IMR-90 (cell line): Measurements from ENCODE around the gene CMTM8. TPM values are rescaled to one million over a fixed set of nuclear protein-coding genes. Genes with fewer than 3 reads are reported as not detected.

Source experiments
- ATAC-seq: fragments of 200-7000 bp; cut with Tn5 transposase; 2 replicates; pipeline ENCODE4 v1.9.1; 2020; ENCODE audit warnings: low read depth, mild to moderate bottlenecking, moderate library complexity
- BruUV-seq: library from RNA; stranded (reverse); fragments of 400-500 nt; replicated peaks from 2 replicates; lab custom pipeline; 2021; lab: Mats Ljungman, UMichigan
- CTCF ChIA-PET: fragments of 300-600 bp; formaldehyde crosslinking; extraction: SDS; loops from one replicate; lab custom pipeline; 2021; ENCODE audit warnings: antibody characterized with exemption; lab: Yijun Ruan, JAX
- POLR2A ChIA-PET: fragments of 300-600 bp; sonication (Branson Sonifier 250); formaldehyde crosslinking; loops from one replicate; lab custom pipeline; 2022; ENCODE audit warnings: antibody characterized with exemption; ENCODE audit not compliant: unreplicated experiment; lab: Charles Lee
- DNase-seq: peaks from one replicate; pipeline ENCODE4 v3.0.0; 2013
- H2AFZ ChIP-seq: replicated peaks from 2 replicates; pipeline ENCODE3; 2013; ENCODE audit warnings: low read length, mild to moderate bottlenecking; ENCODE audit not compliant: poor library complexity
- H2AK5ac ChIP-seq: 2 replicates; pipeline ENCODE4 v1.6.1; 2013; ENCODE audit warnings: low read depth, low read length, inconsistent platforms
- H2AK9ac ChIP-seq: replicated peaks from 2 replicates; pipeline ENCODE3; 2013; ENCODE audit warnings: mild to moderate bottlenecking, low read depth, low read length, moderate library complexity; ENCODE audit not compliant: poor library complexity
- H2BK120ac ChIP-seq: 2 replicates; pipeline ENCODE4 v1.6.1; 2013; ENCODE audit warnings: low read depth, low read length, inconsistent platforms
- H2BK15ac ChIP-seq: 3 replicates; pipeline ENCODE4 v1.6.1; 2013; ENCODE audit warnings: low read depth, low read length, inconsistent platforms
- H2BK20ac ChIP-seq: 2 replicates; pipeline ENCODE4 v1.6.1; 2013; ENCODE audit warnings: low read depth, mild to moderate bottlenecking, inconsistent platforms, low read length, moderate library complexity
- H2BK5ac ChIP-seq: 2 replicates; pipeline ENCODE4 v1.6.1; 2013; ENCODE audit warnings: mild to moderate bottlenecking, low read depth, low read length, inconsistent platforms; ENCODE audit not compliant: poor library complexity, severe bottlenecking
- H3K14ac ChIP-seq: replicated peaks from 2 replicates; pipeline ENCODE4 v1.6.1; 2013; ENCODE audit warnings: low read depth, low read length, inconsistent platforms
- H3K18ac ChIP-seq: 2 replicates; pipeline ENCODE4 v1.6.1; 2013; ENCODE audit warnings: low read depth, low read length, control low read depth
- H3K23ac ChIP-seq: 2 replicates; pipeline ENCODE4 v1.6.1; 2013; ENCODE audit warnings: low read depth, low read length, inconsistent platforms
- H3K27ac ChIP-seq: 2 replicates; pipeline ENCODE4 v1.5.1; 2013; ENCODE audit warnings: mild to moderate bottlenecking, control low read depth, low read length; ENCODE audit not compliant: insufficient read depth
- H3K27me3 ChIP-seq: 2 replicates; pipeline ENCODE4 v1.6.1; 2013; ENCODE audit warnings: low read length; ENCODE audit not compliant: control insufficient read depth, insufficient read depth
- H3K36me3 ChIP-seq: 2 replicates; pipeline ENCODE4 v1.6.1; 2013; ENCODE audit warnings: low read length, mixed read lengths; ENCODE audit not compliant: control insufficient read depth, insufficient read depth
- H3K4ac ChIP-seq: 2 replicates; pipeline ENCODE4 v1.6.1; 2013; ENCODE audit warnings: low read depth, low read length, inconsistent platforms
- H3K4me1 ChIP-seq: 2 replicates; pipeline ENCODE4 v1.6.1; 2013; ENCODE audit warnings: low read length, mixed read lengths; ENCODE audit not compliant: control insufficient read depth, insufficient read depth
- H3K4me2 ChIP-seq: 2 replicates; pipeline ENCODE4 v1.6.1; 2013; ENCODE audit warnings: low read depth, mild to moderate bottlenecking, control low read depth, low read length, moderate library complexity
- H3K4me3 ChIP-seq: 2 replicates; pipeline ENCODE4 v1.5.1; 2013; ENCODE audit warnings: low read depth, mild to moderate bottlenecking, control low read depth, low read length, moderate library complexity; ENCODE audit not compliant: insufficient read depth
- H3K56ac ChIP-seq: 2 replicates; pipeline ENCODE4 v1.6.1; 2013; ENCODE audit warnings: low read length, inconsistent platforms; ENCODE audit not compliant: insufficient read depth; ENCODE audit errors: extremely low read depth
- H3K79me1 ChIP-seq, 2 experiments: 2 replicates each; pipeline ENCODE4 v1.6.1; 2013; ENCODE audit warnings: low read length in 2 of 2, inconsistent platforms in 1 of 2, low read depth in 1 of 2
- H3K9ac ChIP-seq: 2 replicates; pipeline ENCODE4 v1.6.1; 2013; ENCODE audit warnings: low read depth, low read length, control low read depth
- H3K9me1 ChIP-seq: 2 replicates; pipeline ENCODE4 v1.6.1; 2013; ENCODE audit warnings: low read length, inconsistent platforms; ENCODE audit not compliant: insufficient read depth
- H3K9me3 ChIP-seq: 2 replicates; pipeline ENCODE4 v1.6.1; 2013; ENCODE audit warnings: low read length; ENCODE audit not compliant: control insufficient read depth, insufficient read depth
- H4K20me1 ChIP-seq: 2 replicates; pipeline ENCODE4 v1.6.1; 2013; ENCODE audit warnings: low read length, inconsistent platforms; ENCODE audit not compliant: insufficient read depth
- H4K5ac ChIP-seq: 2 replicates; pipeline ENCODE4 v1.6.1; 2013; ENCODE audit warnings: mild to moderate bottlenecking, low read depth, low read length, control low read depth
- H4K8ac ChIP-seq, 2 experiments: 2 replicates each; pipeline ENCODE4 v1.6.1; 2013; ENCODE audit warnings: low read depth in 2 of 2, low read length in 2 of 2, control low read depth in 1 of 2, inconsistent platforms in 1 of 2
- H4K91ac ChIP-seq: 2 replicates; pipeline ENCODE4 v1.6.1; 2013; ENCODE audit warnings: low read depth, low read length, inconsistent platforms; ENCODE audit not compliant: insufficient read depth
- BHLHE40 ChIP-seq: fragments of 150-350 bp; IDR thresholded peaks from 2 replicates; pipeline ENCODE4 v1.6.1; 2016; ENCODE audit warnings: mild to moderate bottlenecking, low read depth, low read length
- CEBPB ChIP-seq: IDR thresholded peaks from 2 replicates; pipeline ENCODE4 v1.6.1; 2012; ENCODE audit warnings: low read depth, low read length, improper control_type of control experiment
- CHD1 ChIP-seq: IDR thresholded peaks from 2 replicates; pipeline ENCODE4 v1.6.1; 2012; ENCODE audit warnings: low read depth, low read length, improper control_type of control experiment
- CTCF ChIP-seq: conservative IDR thresholded peaks from 2 replicates; pipeline ENCODE4 v1.5.1; 2012; ENCODE audit warnings: mild to moderate bottlenecking, low read depth, low read length, improper control_type of control experiment
- FOS ChIP-seq: fragments of 150-350 bp; IDR thresholded peaks from 2 replicates; pipeline ENCODE4 v1.6.1; 2016; ENCODE audit warnings: low read depth, low read length
- MAFK ChIP-seq: IDR thresholded peaks from 2 replicates; pipeline ENCODE4 v1.6.1; 2012; ENCODE audit warnings: low read depth, low read length, improper control_type of control experiment
- MAZ ChIP-seq: IDR thresholded peaks from 2 replicates; pipeline ENCODE4 v1.6.1; 2012; ENCODE audit warnings: low read depth, mild to moderate bottlenecking, low read length, improper control_type of control experiment, moderate library complexity, borderline replicate concordance
- MXI1 ChIP-seq: IDR thresholded peaks from 2 replicates; pipeline ENCODE4 v1.6.1; 2012; ENCODE audit warnings: low read depth, mild to moderate bottlenecking, low read length, moderate library complexity, borderline replicate concordance
- NFE2L2 ChIP-seq: fragments of 150-350 bp; IDR thresholded peaks from 2 replicates; pipeline ENCODE4 v1.6.1; 2016; ENCODE audit warnings: low read depth, mild to moderate bottlenecking, low read length
- POLR2A ChIP-seq: IDR thresholded peaks from 2 replicates; pipeline ENCODE4 v1.6.1; 2012; ENCODE audit warnings: mild to moderate bottlenecking, low read depth, low read length
- RAD21 ChIP-seq: IDR thresholded peaks from 2 replicates; pipeline ENCODE4 v1.6.1; 2012; ENCODE audit warnings: low read length, improper control_type of control experiment
- RCOR1 ChIP-seq: IDR thresholded peaks from 2 replicates; pipeline ENCODE4 v1.6.1; 2012; ENCODE audit warnings: mild to moderate bottlenecking, low read length, improper control_type of control experiment; ENCODE audit not compliant: insufficient replicate concordance
- RFX5 ChIP-seq: IDR thresholded peaks from 2 replicates; pipeline ENCODE4 v1.8.0; 2012; ENCODE audit warnings: low read depth, mild to moderate bottlenecking, low read length, moderate library complexity
- SMC3 ChIP-seq: fragments of 150-350 bp; IDR thresholded peaks from 2 replicates; pipeline ENCODE4 v1.6.1; 2016; ENCODE audit warnings: low read depth, mild to moderate bottlenecking, antibody characterized with exemption, low read length, moderate library complexity
- USF2 ChIP-seq: fragments of 150-350 bp; IDR thresholded peaks from 2 replicates; pipeline ENCODE4 v1.6.1; 2017; ENCODE audit warnings: mild to moderate bottlenecking, antibody characterized with exemption, low read length, low read depth
- WGBS, 2 experiments: methylation state at CpG; one replicate each; pipeline versions ENCODE4 v1.1.5 to v1.1.7; 2013; ENCODE audit warnings: missing lambda C conversion rate in 2 of 2; ENCODE audit not compliant: insufficient read length in 1 of 2; ENCODE audit errors: extremely low coverage in 2 of 2; 5-methylcytosine and 5-hydroxymethylcytosine counted together
- dilution Hi-C: fragments of 300-500 bp; cut with HindIII; formaldehyde crosslinking; loops from one replicate; pipeline ENCODE4 v1.14.3; 2018; ENCODE audit warnings: low sequenced_read_pairs; ENCODE audit not compliant: unreplicated experiment
- in situ Hi-C: fragments of 300-500 bp; cut with MboI; formaldehyde crosslinking; loops from 3 replicates; pipeline ENCODE4 v1.14.3; 2019; ENCODE audit warnings: low sequenced_read_pairs, inconsistent platforms, mixed read lengths
- intact Hi-C: fragments of 100-400 bp; cut with micrococcal nuclease; formaldehyde crosslinking; loops from 2 replicates; pipeline ENCODE4 v1.10.0; 2022
- polyA plus RNA-seq, 3 experiments: library from polyadenylated mRNA; depleted of rRNA; stranded (reverse); fragments of >200 nt; gene quantifications; 2 replicates each; pipeline ENCODE4 v1.2.3, GENCODE V29; 2012; ENCODE audit warnings: low replicate concordance in 1 of 3
- total RNA-seq: library from RNA; depleted of rRNA; stranded (reverse); fragments of >200 nt; gene quantifications from 2 replicates; pipeline ENCODE4 v1.2.3, GENCODE V29; 2012
- TF ChIP-seq, protein P1 (sequence below): fragments of 150-350 bp; IDR thresholded peaks from 2 replicates; pipeline ENCODE4 v1.6.1; 2016; ENCODE audit warnings: low read depth, mild to moderate bottlenecking, low read length, moderate library complexity, borderline replicate concordance

Gene CMTM8
- total and polyA plus RNA-seq, 2 of the 4 experiments (the other 2 are of a cell fraction): 0.15 TPM; not detected in 1

GRCh38 chr3:32398531-32398930, 160.1 kb downstream of the CMTM8 start:
- H3K4me2 ChIP-seq: no peak overlapping the region
- BruUV-seq: no TSS peak
- H4K91ac ChIP-seq: no peak overlapping the region
- H2AK9ac ChIP-seq: no peak overlapping the region
- no peak overlapping the region for H3K23ac ChIP-seq
- ATAC-seq (no peak), DNase-seq (no peak)
- no peak overlapping the region for H2AK5ac ChIP-seq
- ChIA-PET CTCF (no interaction called here), POLR2A (no interaction called here)
- H2BK120ac ChIP-seq: no peak overlapping the region
- no peaks in the 10 kb centered on the region for H3K9me3 ChIP-seq
- no peak overlapping the region for H2AFZ ChIP-seq
- no peak overlapping the region for H2BK15ac ChIP-seq
- H4K20me1 ChIP-seq: no peaks in the 10 kb centered on the region
- H3K4ac ChIP-seq: no peak overlapping the region
- H2BK20ac ChIP-seq: no peak overlapping the region
- peaks cover 25 to 51% of the 10 kb centered on the region in 2 experiments for H3K79me1 ChIP-seq
- TF ChIP-seq MXI1: no peak
- no peak for TF ChIP-seq POLR2A
- TF ChIP-seq SMC3: no peak
- no peak for TF ChIP-seq RAD21
- TF ChIP-seq NFE2L2: no peak
- no peak for TF ChIP-seq USF2
- TF ChIP-seq CHD1: no peak
- TF ChIP-seq CEBPB: no peak
- no peak for TF ChIP-seq BHLHE40
- TF ChIP-seq MAZ: no peak
- TF ChIP-seq MAFK: no peak
- no peak for TF ChIP-seq FOS
- TF ChIP-seq, protein P1, sequence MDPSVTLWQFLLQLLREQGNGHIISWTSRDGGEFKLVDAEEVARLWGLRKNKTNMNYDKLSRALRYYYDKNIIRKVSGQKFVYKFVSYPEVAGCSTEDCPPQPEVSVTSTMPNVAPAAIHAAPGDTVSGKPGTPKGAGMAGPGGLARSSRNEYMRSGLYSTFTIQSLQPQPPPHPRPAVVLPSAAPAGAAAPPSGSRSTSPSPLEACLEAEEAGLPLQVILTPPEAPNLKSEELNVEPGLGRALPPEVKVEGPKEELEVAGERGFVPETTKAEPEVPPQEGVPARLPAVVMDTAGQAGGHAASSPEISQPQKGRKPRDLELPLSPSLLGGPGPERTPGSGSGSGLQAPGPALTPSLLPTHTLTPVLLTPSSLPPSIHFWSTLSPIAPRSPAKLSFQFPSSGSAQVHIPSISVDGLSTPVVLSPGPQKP: no peak
- no peak for TF ChIP-seq RFX5
- TF ChIP-seq CTCF: no peak
- TF ChIP-seq RCOR1: no peak
- H3K27ac ChIP-seq: no peak overlapping the region
- in situ Hi-C loops (loop anchor here (25.0 kb wide), 1 partner anchor 264 kb away; no protein-coding TSS in a partner anchor), dilution Hi-C loops (no loop called here), intact Hi-C loops (no loop called here)
- peaks cover 2% of the 10 kb centered on the region for H3K4me1 ChIP-seq
- 96% methylated on average over 5 of the region's 10 CpGs; no CpG with 5 or more reads in 1 of the 2 experiments for WGBS, 2 experiments
- no peaks in the 10 kb centered on the region for H3K36me3 ChIP-seq
- H3K9me1 ChIP-seq: no peaks in the 10 kb centered on the region
- H3K56ac ChIP-seq: no peak overlapping the region
- no peak overlapping the region for H3K9ac ChIP-seq
- no peak overlapping the region for H3K4me3 ChIP-seq
- no peak overlapping the region for H3K14ac ChIP-seq
- no peaks in the 10 kb centered on the region for H3K27me3 ChIP-seq
- H4K5ac ChIP-seq: no peak overlapping the region
- no peak overlapping the region for H2BK5ac ChIP-seq
- no peak overlapping the region for H3K18ac ChIP-seq
- H4K8ac ChIP-seq: no peak overlapping the region
